PFSK-1 (cell line): ENCODE results near the gene COPA.

Experiments
- FOXP2 ChIP-seq: optimal IDR thresholded peaks from 2 replicates; pipeline ENCODE3; 2011; ENCODE audit warnings: borderline replicate concordance, control low read depth, inconsistent platforms; ENCODE audit not compliant: insufficient read depth; ENCODE audit errors: extremely low read length, extremely low read depth
- POLR2AphosphoS5 ChIP-seq: IDR thresholded peaks from 2 replicates; pipeline ENCODE4 v1.6.1; 2012; ENCODE audit warnings: low read depth, mild to moderate bottlenecking, control low read depth, low read length, moderate library complexity
- REST ChIP-seq, 2 experiments: IDR thresholded peaks; 2 replicates each; pipeline versions ENCODE4 v1.6.1 to v1.8.0; 2011 to 2012; ENCODE audit warnings: low read depth in 2 of 2, low read length in 2 of 2, control low read depth in 1 of 2, inconsistent platforms in 1 of 2, mild to moderate bottlenecking in 1 of 2, moderate library complexity in 1 of 2; ENCODE audit not compliant: insufficient read depth in 1 of 2
- SIN3A ChIP-seq: IDR thresholded peaks from 2 replicates; pipeline ENCODE4 v1.6.1; 2012; ENCODE audit warnings: mild to moderate bottlenecking, low read length, moderate library complexity, borderline replicate concordance; ENCODE audit not compliant: insufficient read depth
- TAF1 ChIP-seq: IDR thresholded peaks from 2 replicates; pipeline ENCODE4 v1.6.1; 2012; ENCODE audit warnings: low read length, control low read depth, borderline replicate concordance; ENCODE audit not compliant: insufficient read depth

Gene COPA

GRCh38 chr1:160361199-160361598, 18.1 kb upstream of the COPA start:
- TF ChIP-seq SIN3A, result no peak
- no peak for TF ChIP-seq POLR2AphosphoS5
- no peak for TF ChIP-seq REST (IDR thresholded peaks at IDR 0.05; ENCODE audit: insufficient read depth in 1 of 2, low read depth in 2 of 2, low read length in 2 of 2)
- no peak for TF ChIP-seq TAF1
- TF ChIP-seq FOXP2, result no peak

GRCh38 chr1:160360227-160360695, 17.2 kb upstream of the COPA start:
- no peak for TF ChIP-seq FOXP2
- no peak for TF ChIP-seq TAF1
- no peak for TF ChIP-seq POLR2AphosphoS5
- TF ChIP-seq SIN3A, result no peak
- no peak for TF ChIP-seq REST (IDR thresholded peaks at IDR 0.05; ENCODE audit: insufficient read depth in 1 of 2, low read depth in 2 of 2, low read length in 2 of 2)

GRCh38 chr1:160359559-160360226, 16.6 kb upstream of the COPA start:
- TF ChIP-seq SIN3A (no peak), POLR2AphosphoS5 (no peak), FOXP2 (no peak), TAF1 (no peak), REST (IDR thresholded peaks at IDR 0.05; ENCODE audit: insufficient read depth in 1 of 2, low read depth in 2 of 2, low read length in 2 of 2) (no peak)

GRCh38 chr1:160358073-160358472, 15.0 kb upstream of the COPA start:
- TF ChIP-seq SIN3A (no peak), POLR2AphosphoS5 (no peak), REST (IDR thresholded peaks at IDR 0.05; ENCODE audit: insufficient read depth in 1 of 2, low read depth in 2 of 2, low read length in 2 of 2) (no peak), FOXP2 (no peak), TAF1 (no peak)
